Esophagus muscularis mucosa (tissue), 4 donors: ENCODE results near the gene SNX27. TPM values are rescaled to one million over a fixed set of nuclear protein-coding genes. Genes with fewer than 3 reads are reported as not detected.

Experiments used
- DNase-seq: peaks from one replicate; pipeline ENCODE4 v3.0.0-alpha.2; 2017; ENCODE audit errors: extremely low spot score
- H3K27ac ChIP-seq, 4 donors: fragments of 200-600 bp; sonication (generic); replicated peaks in 1 of 4; 1 replicate in 3 of 4; 2 replicates in 1 of 4; pipeline ENCODE4 v1.5.1; 2016 to 2019; ENCODE audit warnings: mild to moderate bottlenecking in 1 of 4
- H3K27me3 ChIP-seq, 4 donors: fragments of 200-600 bp; sonication (generic); one replicate each; pipeline versions ENCODE4 v1.5.1 to v1.6.0; 2016 to 2019
- H3K36me3 ChIP-seq, 4 donors: fragments of 200-600 bp; sonication (generic); one replicate each; pipeline ENCODE4 v1.5.1; 2016 to 2019
- H3K4me1 ChIP-seq, 4 donors: fragments of 200-600 bp; sonication (generic); one replicate each; pipeline ENCODE4 v1.5.1; 2016 to 2019
- H3K4me3 ChIP-seq, 4 donors: fragments of 200-600 bp; sonication (generic); 1 replicate in 2 of 4; 2 replicates in 2 of 4; pipeline ENCODE4 v1.5.1; 2016 to 2019; ENCODE audit warnings: mild to moderate bottlenecking in 4 of 4, moderate library complexity in 1 of 4
- H3K9me3 ChIP-seq, 4 donors: fragments of 200-600 bp; sonication (generic); 1 replicate in 3 of 4; 2 replicates in 1 of 4; pipeline ENCODE4 v1.5.1; 2016 to 2019
- CTCF ChIP-seq, 3 experiments: fragments of 200-600 bp in 2 of 3; fragments of 450-650 bp in 1 of 3; sonication (generic) in 2 of 3; IDR thresholded peaks; one replicate each; pipeline ENCODE4 v1.5.1; 2017 to 2019; ENCODE audit warnings: antibody characterized with exemption in 3 of 3, mild to moderate bottlenecking in 2 of 3, moderate library complexity in 1 of 3
- EP300 ChIP-seq: sonication (generic); formaldehyde crosslinking; IDR thresholded peaks from one replicate; pipeline ENCODE4 v1.6.1; 2017; ENCODE audit warnings: antibody characterized with exemption
- POLR2A ChIP-seq: fragments of 450-650 bp; IDR thresholded peaks from one replicate; pipeline ENCODE4 v1.6.1; 2017; ENCODE audit warnings: antibody characterized with exemption, moderate library complexity, mild to moderate bottlenecking, low read depth
- POLR2AphosphoS5 ChIP-seq, 2 donors: sonication (generic); formaldehyde crosslinking; IDR thresholded peaks; one replicate each; pipeline ENCODE4 v1.6.1; 2017; ENCODE audit warnings: antibody characterized with exemption in 2 of 2
- WGBS: methylation state at CpG from one replicate; pipeline ENCODE4 v1.1.5; 2018; 5-methylcytosine and 5-hydroxymethylcytosine counted together
- intact Hi-C: fragments of 100-400 bp; cut with DNase I; formaldehyde crosslinking; loops from one replicate; pipeline ENCODE4 v1.15.1; 2023
- total RNA-seq, 4 donors: library from RNA; depleted of rRNA; stranded (reverse); fragments of >200 nt; gene quantifications; one replicate each; pipeline versions ENCODE4 v1.1.0 to v1.2.1, GENCODE V29; 2016

The SNX27 gene
- total RNA-seq, 4 donors from 2014 or later, result 39.4 to 55.4 (median 49.6) TPM

- Histone ChIP-seq H3K4me1 (no peaks in the 10 kb centered on the region), H3K27ac (no peak overlapping the region), H3K36me3 (peaks cover 5 to 14% (median 11%) of the 10 kb centered on the region in 4 donors), H3K9me3 (no peaks in the 10 kb centered on the region), H3K4me3 (no peak overlapping the region), H3K27me3 (no peaks in the 10 kb centered on the region)
- DNase-seq, result no peak
- 74% methylated on average over 10 of the region's 11 CpGs for WGBS
- intact Hi-C loops, result no loop called here
- TF ChIP-seq POLR2AphosphoS5 (IDR thresholded peaks at IDR 0.05) (no peak), CTCF (IDR thresholded peaks at IDR 0.05) (no peak), EP300 (no peak), POLR2A (no peak)
Observed at GRCh38 chr1:151705753-151706463, 94.1 kb downstream of the SNX27 start.

- DNase-seq, result no peak
- 71% methylated on average over 19 of the region's 21 CpGs for WGBS
- Histone ChIP-seq H3K9me3 (no peaks in the 10 kb centered on the region), H3K4me1 (no peaks in the 10 kb centered on the region), H3K27me3 (no peaks in the 10 kb centered on the region), H3K27ac (no peak overlapping the region), H3K36me3 (peaks cover 0 to 5% (median 2%) of the 10 kb centered on the region in 4 donors), H3K4me3 (no peak overlapping the region)
- intact Hi-C loops, result no loop called here
- TF ChIP-seq POLR2A (no peak), POLR2AphosphoS5 (IDR thresholded peaks at IDR 0.05) (no peak), EP300 (no peak), CTCF (IDR thresholded peaks at IDR 0.05) (no peak)
Observed at GRCh38 chr1:151706464-151707415, 94.9 kb downstream of the SNX27 start.

- 100% methylated on average over 1 of the region's 15 CpGs for WGBS
- intact Hi-C loops, result no loop called here
- no peak for DNase-seq
- TF ChIP-seq POLR2AphosphoS5 (IDR thresholded peaks at IDR 0.05) (no peak), CTCF (IDR thresholded peaks at IDR 0.05) (no peak), POLR2A (no peak), EP300 (no peak)
- no peaks in the 10 kb centered on the region for H3K36me3 ChIP-seq
- no peaks in the 10 kb centered on the region for H3K27me3 ChIP-seq
- no peak overlapping the region for H3K4me3 ChIP-seq
- H3K4me1 ChIP-seq, result no peaks in the 10 kb centered on the region
- no peaks in the 10 kb centered on the region for H3K9me3 ChIP-seq
- no peak overlapping the region for H3K27ac ChIP-seq
Observed at GRCh38 chr1:151707541-151708065, 95.8 kb downstream of the SNX27 start.

GRCh38 chr1:151708891-151709290 lies 97.0 kb downstream of the SNX27 start:
- Histone ChIP-seq H3K27ac (no peak overlapping the region), H3K36me3 (no peaks in the 10 kb centered on the region), H3K27me3 (peaks cover 0 to 8% (median 0%) of the 10 kb centered on the region in 4 donors), H3K4me1 (no peaks in the 10 kb centered on the region), H3K9me3 (no peaks in the 10 kb centered on the region), H3K4me3 (no peak overlapping the region)
- WGBS, result 86% methylated on average over 6 of the region's 15 CpGs
- intact Hi-C loops, result no loop called here
- TF ChIP-seq CTCF (IDR thresholded peaks at IDR 0.05), result no peak
- TF ChIP-seq POLR2A, result no peak
- no peak for TF ChIP-seq POLR2AphosphoS5 (IDR thresholded peaks at IDR 0.05)
- no peak for TF ChIP-seq EP300
- DNase-seq, result no peak
